ENCODE data around the gene GAB1. TPM values are rescaled to one million over a fixed set of nuclear protein-coding genes. Genes with fewer than 3 reads are reported as not detected.

The GAB1 gene
- total RNA-seq, 3 donors from 2014 or later (not counting 1 experiment from before 2014, with no cell fraction given), result 11.5 to 25.4 (median 11.9) TPM

GRCh38 chr4:143351774-143352451 lies 15.2 kb downstream of the GAB1 start:
- Mint-ChIP-seq H3K36me3 (no peaks in the 10 kb centered on the region), H3K4me3 (no peak overlapping the region), H3K27ac (peak overlapping the region in 1 of 2 donors; percentile 37), H3K4me1 (peaks cover under 1 to 8% of the 10 kb centered on the region in 2 donors), H3K27me3 (ENCODE audit: low read depth in 2 of 2) (no peaks in the 10 kb centered on the region), H3K9me3 (no peaks in the 10 kb centered on the region)
- Histone ChIP-seq H3K4me3 (ENCODE audit: low read length) (no peak overlapping the region), H3K9me3 (ENCODE audit: control insufficient read depth, insufficient read depth, low read length) (no peaks in the 10 kb centered on the region), H3K27ac (ENCODE audit: low read length) (no peak overlapping the region), H3K36me3 (ENCODE audit: control insufficient read depth, insufficient read depth, low read length) (no peaks in the 10 kb centered on the region), H3K4me1 (ENCODE audit: control insufficient read depth, insufficient read depth, low read length) (peaks cover 6% of the 10 kb centered on the region), H3K27me3 (ENCODE audit: control insufficient read depth, insufficient read depth, low read length) (no peaks in the 10 kb centered on the region)
- DNase-seq (no peak), ATAC-seq (no peak)
- WGBS (ENCODE audit: insufficient coverage), result no CpG with 5 or more reads among the region's 1 CpG
- TF ChIP-seq, protein P1, sequence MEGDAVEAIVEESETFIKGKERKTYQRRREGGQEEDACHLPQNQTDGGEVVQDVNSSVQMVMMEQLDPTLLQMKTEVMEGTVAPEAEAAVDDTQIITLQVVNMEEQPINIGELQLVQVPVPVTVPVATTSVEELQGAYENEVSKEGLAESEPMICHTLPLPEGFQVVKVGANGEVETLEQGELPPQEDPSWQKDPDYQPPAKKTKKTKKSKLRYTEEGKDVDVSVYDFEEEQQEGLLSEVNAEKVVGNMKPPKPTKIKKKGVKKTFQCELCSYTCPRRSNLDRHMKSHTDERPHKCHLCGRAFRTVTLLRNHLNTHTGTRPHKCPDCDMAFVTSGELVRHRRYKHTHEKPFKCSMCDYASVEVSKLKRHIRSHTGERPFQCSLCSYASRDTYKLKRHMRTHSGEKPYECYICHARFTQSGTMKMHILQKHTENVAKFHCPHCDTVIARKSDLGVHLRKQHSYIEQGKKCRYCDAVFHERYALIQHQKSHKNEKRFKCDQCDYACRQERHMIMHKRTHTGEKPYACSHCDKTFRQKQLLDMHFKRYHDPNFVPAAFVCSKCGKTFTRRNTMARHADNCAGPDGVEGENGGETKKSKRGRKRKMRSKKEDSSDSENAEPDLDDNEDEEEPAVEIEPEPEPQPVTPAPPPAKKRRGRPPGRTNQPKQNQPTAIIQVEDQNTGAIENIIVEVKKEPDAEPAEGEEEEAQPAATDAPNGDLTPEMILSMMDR (IDR thresholded peaks at IDR 0.05), result no peak
- intact Hi-C loops (cut with micrococcal nuclease), result loop anchor here (10.0 kb wide), 1 partner anchor 53 kb away; no protein-coding TSS in a partner anchor

DNA sequence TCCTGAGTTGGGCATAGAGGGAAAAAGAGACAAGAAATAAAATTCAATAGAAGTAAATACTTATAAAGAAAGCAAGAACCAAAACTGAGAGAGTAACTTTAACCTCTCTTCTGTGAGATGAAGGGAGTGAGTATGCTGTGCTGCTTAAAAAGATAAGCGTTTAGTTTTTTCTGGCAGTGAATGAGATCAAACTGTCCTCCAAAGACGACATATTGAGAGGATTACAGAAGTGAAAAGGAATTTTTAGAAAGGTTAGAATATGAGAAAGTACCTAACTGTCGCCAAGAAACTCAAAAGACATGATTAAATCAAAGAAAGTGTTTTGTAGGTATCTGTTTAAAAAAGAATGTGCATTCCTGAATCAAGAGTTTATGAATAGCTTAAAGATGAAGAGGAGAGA lies 16.0 kb downstream of the GAB1 start:
- H3K36me3 Mint-ChIP-seq, result no peaks in the 10 kb centered on the region
- no peaks in the 10 kb centered on the region for H3K27me3 Mint-ChIP-seq (ENCODE audit: low read depth in 2 of 2)
- Histone ChIP-seq H3K27me3 (ENCODE audit: control insufficient read depth, insufficient read depth, low read length) (no peaks in the 10 kb centered on the region), H3K36me3 (ENCODE audit: control insufficient read depth, insufficient read depth, low read length) (no peaks in the 10 kb centered on the region), H3K27ac (ENCODE audit: low read length) (no peak overlapping the region), H3K9me3 (ENCODE audit: control insufficient read depth, insufficient read depth, low read length) (no peaks in the 10 kb centered on the region), H3K4me3 (ENCODE audit: low read length) (no peak overlapping the region), H3K4me1 (ENCODE audit: control insufficient read depth, insufficient read depth, low read length) (peaks cover 6% of the 10 kb centered on the region)
- intact Hi-C loops (cut with micrococcal nuclease), result loop anchor here (10.0 kb wide), 1 partner anchor 52 kb away; no protein-coding TSS in a partner anchor
- ATAC-seq, result no peak
- H3K9me3 Mint-ChIP-seq, result no peaks in the 10 kb centered on the region
- TF ChIP-seq, protein P1 (IDR thresholded peaks at IDR 0.05), result no peak
- H3K4me3 Mint-ChIP-seq, result no peak overlapping the region
- peaks cover 8 to 15% of the 10 kb centered on the region in 2 donors for H3K4me1 Mint-ChIP-seq
- H3K27ac Mint-ChIP-seq, result peak overlapping the region in 1 of 2 donors; percentile 37
- WGBS (ENCODE audit: insufficient coverage), result 77% methylated on average over 3 of the region's 3 CpGs
- DNase-seq, result no peak

GRCh38 chr4:143353797-143354196 lies 17.1 kb downstream of the GAB1 start:
- intact Hi-C loops (cut with micrococcal nuclease), result loop anchor here (2.0 to 10.0 kb wide), 2 partner anchors 15 to 51 kb away; no protein-coding TSS in a partner anchor
- H3K27ac Mint-ChIP-seq, result no peak overlapping the region
- no peak overlapping the region for H3K27ac ChIP-seq (ENCODE audit: low read length)

More at GRCh38 chr4:143353797-143354196, 17.1 kb downstream of the GAB1 start:
- no peaks in the 10 kb centered on the region for H3K9me3 Mint-ChIP-seq
- H3K27me3 Mint-ChIP-seq (ENCODE audit: low read depth in 2 of 2), result no peaks in the 10 kb centered on the region
- no peak for DNase-seq
- TF ChIP-seq, protein P1 (IDR thresholded peaks at IDR 0.05), result no peak
- no peak overlapping the region for H3K4me3 ChIP-seq (ENCODE audit: low read length)
- H3K9me3 ChIP-seq (ENCODE audit: control insufficient read depth, insufficient read depth, low read length), result no peaks in the 10 kb centered on the region
- peaks cover 8% of the 10 kb centered on the region for H3K4me1 ChIP-seq (ENCODE audit: control insufficient read depth, insufficient read depth, low read length)
- peaks cover 14 to 21% of the 10 kb centered on the region in 2 donors for H3K4me1 Mint-ChIP-seq
- WGBS (ENCODE audit: insufficient coverage), result no CpG with 5 or more reads among the region's 2 CpGs
- ATAC-seq, result no peak
- no peak overlapping the region for H3K4me3 Mint-ChIP-seq
- H3K36me3 Mint-ChIP-seq, result no peaks in the 10 kb centered on the region
- H3K36me3 ChIP-seq (ENCODE audit: control insufficient read depth, insufficient read depth, low read length), result no peaks in the 10 kb centered on the region
- no peaks in the 10 kb centered on the region for H3K27me3 ChIP-seq (ENCODE audit: control insufficient read depth, insufficient read depth, low read length)
